WTC11 (cell line): Measurements from ENCODE around the gene NSMCE1. TPM values are rescaled to one million over a fixed set of nuclear protein-coding genes. Genes with fewer than 3 reads are reported as not detected.

Experiments
- ATAC-seq: fragments of 200-7000 bp; cut with Tn5 transposase; 2 replicates; pipeline ENCODE4 v1.10.0; 2021; ENCODE audit warnings: mild to moderate bottlenecking, moderate library complexity
- CTCF ChIA-PET: fragments of 300-600 bp; sonication (Branson Sonifier 250); formaldehyde crosslinking; loops from one replicate; lab custom pipeline; 2021; ENCODE audit warnings: antibody characterized with exemption; lab: Charles Lee
- POLR2A ChIA-PET: fragments of 350-600 bp; sonication (Branson Sonifier 250); formaldehyde crosslinking; loops from one replicate; lab custom pipeline; 2021; ENCODE audit warnings: antibody characterized with exemption; lab: Charles Lee
- DNase-seq: peaks from one replicate; pipeline ENCODE4 v3.0.0; 2021; ENCODE audit warnings: low spot score
- H3K27ac Mint-ChIP-seq: 2 replicates; pipeline ENCODE4 v1.8.0; 2021; ENCODE audit warnings: mixed read lengths
- H3K27me3 Mint-ChIP-seq: 2 replicates; pipeline ENCODE4 v1.8.0; 2021; ENCODE audit warnings: low read depth, mild to moderate bottlenecking, moderate library complexity, mixed read lengths
- H3K36me3 Mint-ChIP-seq: 2 replicates; pipeline ENCODE4 v1.8.0; 2021; ENCODE audit warnings: mixed read lengths
- H3K4me1 Mint-ChIP-seq: 2 replicates; pipeline ENCODE4 v1.8.0; 2022; ENCODE audit warnings: mixed read lengths
- H3K4me3 Mint-ChIP-seq: 2 replicates; pipeline ENCODE4 v1.8.0; 2021; ENCODE audit warnings: mild to moderate bottlenecking, moderate library complexity, mixed read lengths
- H3K9me3 Mint-ChIP-seq: 2 replicates; pipeline ENCODE4 v1.8.0; 2021; ENCODE audit warnings: mixed read lengths
- AR ChIP-seq: fragments of 250-450 bp; sonication (Bioruptor Pico); IDR thresholded peaks from 2 replicates; pipeline ENCODE4 v1.9.0; 2021; ENCODE audit warnings: mild to moderate bottlenecking
- ARID4B ChIP-seq: sonication (generic); formaldehyde crosslinking; IDR thresholded peaks from 2 replicates; pipeline ENCODE4 v1.8.0; 2023; ENCODE audit warnings: missing genetic modification reagents, mild to moderate bottlenecking, borderline replicate concordance
- CBFB ChIP-seq: sonication (generic); formaldehyde crosslinking; IDR thresholded peaks from 2 replicates; pipeline ENCODE4 v1.8.1; 2022; ENCODE audit warnings: mild to moderate bottlenecking, low read depth, missing genetic modification reagents
- FOXJ3 ChIP-seq: sonication (generic); formaldehyde crosslinking; IDR thresholded peaks from 2 replicates; pipeline ENCODE4 v1.9.0; 2021; ENCODE audit warnings: missing genetic modification reagents, mild to moderate bottlenecking, borderline replicate concordance
- FOXK1 ChIP-seq: sonication (generic); formaldehyde crosslinking; IDR thresholded peaks from 2 replicates; pipeline ENCODE4 v1.8.0; 2022; ENCODE audit warnings: mild to moderate bottlenecking, moderate library complexity, missing genetic modification reagents
- IRF1 ChIP-seq: sonication (generic); formaldehyde crosslinking; IDR thresholded peaks from 2 replicates; pipeline ENCODE4 v1.8.0; 2023; ENCODE audit warnings: missing genetic modification reagents
- IRF2 ChIP-seq: sonication (generic); formaldehyde crosslinking; IDR thresholded peaks from 2 replicates; pipeline ENCODE4 v1.8.0; 2022; ENCODE audit warnings: low read depth, missing genetic modification reagents, borderline replicate concordance
- NFYB ChIP-seq: sonication (generic); formaldehyde crosslinking; conservative IDR thresholded peaks from 2 replicates; pipeline ENCODE4 v1.8.0; 2022; ENCODE audit warnings: low read depth, missing genetic modification reagents
- PREB ChIP-seq: sonication (generic); formaldehyde crosslinking; IDR thresholded peaks from 2 replicates; pipeline ENCODE4 v1.8.1; 2022; ENCODE audit warnings: mild to moderate bottlenecking, missing genetic modification reagents, moderate library complexity, borderline replicate concordance
- PRRX2 ChIP-seq: fragments of 250-450 bp; sonication (Bioruptor Pico); IDR thresholded peaks from 2 replicates; pipeline ENCODE4 v1.8.0; 2021; ENCODE audit warnings: mild to moderate bottlenecking
- RORB ChIP-seq: fragments of 250-450 bp; sonication (Bioruptor Pico); IDR thresholded peaks from 2 replicates; pipeline ENCODE4 v1.9.0; 2021; ENCODE audit warnings: mild to moderate bottlenecking
- SMAD3 ChIP-seq: sonication (generic); formaldehyde crosslinking; IDR thresholded peaks from 2 replicates; pipeline ENCODE4 v1.8.0; 2022; ENCODE audit warnings: missing genetic modification reagents, mild to moderate bottlenecking, borderline replicate concordance
- SP1 ChIP-seq: sonication (generic); formaldehyde crosslinking; conservative IDR thresholded peaks from 2 replicates; pipeline ENCODE4 v1.8.1; 2022; ENCODE audit warnings: missing genetic modification reagents
- ZBTB21 ChIP-seq: sonication (generic); formaldehyde crosslinking; IDR thresholded peaks from 2 replicates; pipeline ENCODE4 v1.8.1; 2023; ENCODE audit warnings: mild to moderate bottlenecking, missing genetic modification reagents, borderline replicate concordance
- ZBTB43 ChIP-seq: sonication (generic); formaldehyde crosslinking; IDR thresholded peaks from 2 replicates; pipeline ENCODE4 v1.8.1; 2023; ENCODE audit warnings: mild to moderate bottlenecking, missing genetic modification reagents
- ZNF232 ChIP-seq: sonication (generic); formaldehyde crosslinking; IDR thresholded peaks from 2 replicates; pipeline ENCODE4 v1.8.0; 2022; ENCODE audit warnings: mild to moderate bottlenecking, missing genetic modification reagents
- ZNF425 ChIP-seq: fragments of 250-450 bp; sonication (Bioruptor Pico); conservative IDR thresholded peaks from 2 replicates; pipeline ENCODE4 v1.9.0; 2021; ENCODE audit warnings: mild to moderate bottlenecking
- ZNF512 ChIP-seq: sonication (generic); formaldehyde crosslinking; IDR thresholded peaks from 2 replicates; pipeline ENCODE4 v1.8.1; 2022; ENCODE audit warnings: missing genetic modification reagents, borderline replicate concordance
- total RNA-seq: library from RNA; stranded (reverse); gene quantifications from 3 replicates; pipeline ENCODE4 v1.2.3, GENCODE V29; 2021

The NSMCE1 gene
- total RNA-seq, 1 experiment from 2014 or later: 29.4 TPM

GRCh38 chr16:27229891-27230470 is 38.6 kb downstream of the NSMCE1 start (continued):
- TF ChIP-seq ZBTB43: no peak
- no peak for TF ChIP-seq PREB (CRISPR knock-in tag)
- no peak for TF ChIP-seq ZNF512 (CRISPR knock-in tag)
- TF ChIP-seq SP1 (CRISPR knock-in tag): no peak
- TF ChIP-seq ZNF232: no peak
- no peak for TF ChIP-seq AR (CRISPR knock-in tag)
- TF ChIP-seq IRF2 (CRISPR knock-in tag): no peak
- no peak for TF ChIP-seq SMAD3 (CRISPR knock-in tag)

GRCh38 chr16:27228621-27229501 is 39.7 kb downstream of the NSMCE1 start:
- CTCF ChIA-PET: interaction anchor here (0.6 to 2.5 kb wide), 3 partner anchors 138 to 1978 kb away, joined by 3 to 16 read pairs (median 7); no protein-coding TSS in a partner anchor
- DNase-seq: no peak
- no peak overlapping the region for H3K4me3 Mint-ChIP-seq
- TF ChIP-seq IRF1 (no peak), NFYB (CRISPR knock-in tag) (no peak), SMAD3 (CRISPR knock-in tag) (no peak), ZBTB21 (no peak), ZNF425 (CRISPR knock-in tag) (no peak), FOXJ3 (CRISPR knock-in tag) (no peak), PRRX2 (CRISPR knock-in tag) (no peak), ARID4B (CRISPR knock-in tag) (no peak), FOXK1 (CRISPR knock-in tag) (no peak), RORB (no peak), CBFB (CRISPR knock-in tag) (no peak), SP1 (CRISPR knock-in tag) (no peak)

More at GRCh38 chr16:27228621-27229501, 39.7 kb downstream of the NSMCE1 start:
- Mint-ChIP-seq H3K9me3 (no peaks in the 10 kb centered on the region), H3K27me3 (no peaks in the 10 kb centered on the region), H3K36me3 (no peaks in the 10 kb centered on the region), H3K4me1 (no peaks in the 10 kb centered on the region), H3K27ac (no peak overlapping the region)
- POLR2A ChIA-PET: no interaction called here
- ATAC-seq: no peak
